Spleen (tissue), 11 donors: ENCODE results near the gene NXN. TPM values are rescaled to one million over a fixed set of nuclear protein-coding genes. Genes with fewer than 3 reads are reported as not detected.

ENCODE experiments used
- DNase-seq: peaks from one replicate; pipeline ENCODE4 v3.0.0-alpha.2; 2020
- H3K27ac ChIP-seq, 8 donors: fragments of 200-600 bp; sonication (generic) in 7 of 8; 1 replicate in 4 of 8; 2 replicates in 4 of 8; pipeline versions ENCODE4 v1.5.0 to v1.8.0; 2016 to 2021; ENCODE audit warnings: inconsistent platforms in 4 of 8, mild to moderate bottlenecking in 4 of 8, moderate library complexity in 1 of 8
- H3K27me3 ChIP-seq, 7 donors: fragments of 200-600 bp; sonication (generic) in 6 of 7; replicated peaks in 1 of 7; 1 replicate in 4 of 7; 2 replicates in 3 of 7; pipeline versions ENCODE4 v1.5.0 to v1.8.0; 2016 to 2021; ENCODE audit warnings: inconsistent platforms in 3 of 7, mild to moderate bottlenecking in 1 of 7
- H3K36me3 ChIP-seq, 6 donors: fragments of 200-600 bp; sonication (generic) in 5 of 6; 1 replicate in 4 of 6; 2 replicates in 2 of 6; pipeline versions ENCODE4 v1.5.0 to v1.8.0; 2016 to 2021; ENCODE audit warnings: inconsistent platforms in 2 of 6
- H3K4me1 ChIP-seq, 6 donors: fragments of 200-600 bp; sonication (generic) in 5 of 6; 1 replicate in 3 of 6; 2 replicates in 3 of 6; pipeline versions ENCODE4 v1.5.0 to v1.8.0; 2016 to 2021; ENCODE audit warnings: inconsistent platforms in 3 of 6
- H3K4me3 ChIP-seq, 8 donors: fragments of 200-600 bp; sonication (generic) in 7 of 8; 1 replicate in 4 of 8; 2 replicates in 4 of 8; pipeline versions ENCODE4 v1.5.0 to v1.8.0; 2016 to 2021; ENCODE audit warnings: inconsistent platforms in 4 of 8, mild to moderate bottlenecking in 4 of 8, moderate library complexity in 2 of 8
- H3K9me3 ChIP-seq, 8 donors: fragments of 200-600 bp; sonication (generic) in 7 of 8; 1 replicate in 4 of 8; 2 replicates in 4 of 8; pipeline versions ENCODE4 v1.5.0 to v1.8.0; 2016 to 2021; ENCODE audit warnings: inconsistent platforms in 4 of 8
- CTCF ChIP-seq, 11 experiments: fragments of 200-600 bp in 7 of 11; fragments of 450-650 bp in 4 of 11; sonication (generic) in 4 of 11; IDR thresholded peaks in 8 of 11; conservative IDR thresholded peaks in 3 of 11; 1 replicate in 7 of 11; 2 replicates in 4 of 11; pipeline versions ENCODE4 v1.4.0 to v1.8.0; 2016 to 2021; ENCODE audit warnings: antibody characterized with exemption in 11 of 11, inconsistent platforms in 4 of 11, mild to moderate bottlenecking in 1 of 11
- POLR2A ChIP-seq, 3 donors: fragments of 450-650 bp; IDR thresholded peaks; one replicate each; pipeline ENCODE4 v1.5.1; 2017; ENCODE audit warnings: antibody characterized with exemption in 3 of 3, mild to moderate bottlenecking in 1 of 3
- POLR2AphosphoS5 ChIP-seq, 3 donors: sonication (generic); formaldehyde crosslinking; IDR thresholded peaks; one replicate each; pipeline ENCODE4 v1.5.1; 2017; ENCODE audit warnings: antibody characterized with exemption in 3 of 3
- WGBS, 5 donors: extraction: QIAGEN DNeasy Blood & Tissue Kit in 3 of 5; methylation state at CpG; one replicate each; pipeline versions ENCODE4 v1.1.5 to v1.1.7; 2013 to 2018; 5-methylcytosine and 5-hydroxymethylcytosine counted together
- intact Hi-C: fragments of 100-400 bp; cut with DNase I; formaldehyde crosslinking; loops from one replicate; pipeline ENCODE4 v1.15.0; 2023; ENCODE audit warnings: low total_unique reads
- polyA plus RNA-seq, 3 donors: library from polyadenylated mRNA; stranded (reverse); fragments of 200-250 nt; gene quantifications; one replicate each; pipeline ENCODE4 v1.2.1, GENCODE V29; 2013
- total RNA-seq, 7 donors: library from RNA; depleted of rRNA in 3 of 7; stranded (reverse); fragments of >200 nt in 3 of 7; fragmentation: NEBNext Ultra II Directional in 4 of 7; extraction: Animal tissue kit (Norgen Biotek cat#: 25700) in 4 of 7; gene quantifications; one replicate each; pipeline versions ENCODE4 v1.1.0 to v1.2.1, GENCODE V29; 2016 to 2021
- donor health status: healthy with polysubstance abuse.
- donor health status: DM: no; HTN: no; CAD: no; lungs with moderate emphysema.
- donor health status: DM: no; HTN: no; CAD: no.
- donor health status: Bipolar disorder and iron deficiency.
- donor health status: healthy.
- donor health status: DM: no; HTN: no; CAD: no.
- donor health status: DM: yes; HTN: yes; CAD: no.

NXN gene
- total and polyA plus RNA-seq, 10 donors: 3.9 to 21.4 (median 10.3) TPM

- no peak for DNase-seq
- no peak for TF ChIP-seq POLR2A (IDR thresholded peaks at IDR 0.05)
- no peak for TF ChIP-seq POLR2AphosphoS5 (IDR thresholded peaks at IDR 0.05)
- TF ChIP-seq CTCF (IDR thresholded peaks at IDR 0.05 in 8 of 11, conservative IDR thresholded peaks at IDR 0.05 in 3 of 11): no peak
- intact Hi-C loops: no loop called here
- Histone ChIP-seq H3K36me3 (no peaks in the 10 kb centered on the region), H3K9me3 (no peaks in the 10 kb centered on the region), H3K27me3 (peaks cover 0 to 28% (median 0%) of the 10 kb centered on the region in 7 donors), H3K4me3 (no peak overlapping the region), H3K27ac (no peak overlapping the region), H3K4me1 (peaks cover 0 to 5% (median 0%) of the 10 kb centered on the region in 6 donors)
- WGBS, 5 donors: 85 to 94% (median 90%) methylated on average over 9 of the region's 9 CpGs
Measured at GRCh38 chr17:861364-861763, 118.2 kb downstream of the NXN start.

- Histone ChIP-seq H3K4me3 (no peak overlapping the region), H3K4me1 (peaks cover 0 to 5% (median 0%) of the 10 kb centered on the region in 6 donors), H3K27me3 (peaks cover 0 to 28% (median 0%) of the 10 kb centered on the region in 7 donors), H3K36me3 (no peaks in the 10 kb centered on the region), H3K9me3 (no peaks in the 10 kb centered on the region), H3K27ac (no peak overlapping the region)
- TF ChIP-seq CTCF (IDR thresholded peaks at IDR 0.05 in 8 of 11, conservative IDR thresholded peaks at IDR 0.05 in 3 of 11) (no peak), POLR2A (IDR thresholded peaks at IDR 0.05) (no peak), POLR2AphosphoS5 (IDR thresholded peaks at IDR 0.05) (no peak)
- WGBS, 5 donors: 85 to 95% (median 92%) methylated on average over 5 of the region's 5 CpGs
- intact Hi-C loops: no loop called here
- no peak for DNase-seq
Measured at GRCh38 chr17:860805-861204, 118.8 kb downstream of the NXN start.

GRCh38 chr17:859824-860195, 119.8 kb downstream of the NXN start:
- Histone ChIP-seq H3K27me3 (peaks cover 0 to 23% (median 0%) of the 10 kb centered on the region in 7 donors), H3K27ac (peak overlapping the region in 7 of 8 donors; percentile 41 to 66 (median 60)), H3K4me3 (no peak overlapping the region), H3K4me1 (peaks cover 0 to 5% (median 0%) of the 10 kb centered on the region in 6 donors), H3K9me3 (no peaks in the 10 kb centered on the region), H3K36me3 (no peaks in the 10 kb centered on the region)
- intact Hi-C loops: no loop called here
- WGBS, 5 donors: 63 to 76% (median 71%) methylated on average over 4 of the region's 4 CpGs
- TF ChIP-seq POLR2A (IDR thresholded peaks at IDR 0.05) (no peak), CTCF (IDR thresholded peaks at IDR 0.05 in 8 of 11, conservative IDR thresholded peaks at IDR 0.05 in 3 of 11) (no peak), POLR2AphosphoS5 (IDR thresholded peaks at IDR 0.05) (no peak)
- no peak for DNase-seq

- H3K4me1 ChIP-seq: peaks cover 0 to 5% (median 0%) of the 10 kb centered on the region in 6 donors
- no peaks in the 10 kb centered on the region for H3K36me3 ChIP-seq
- no peak overlapping the region for H3K4me3 ChIP-seq
- DNase-seq: no peak
- intact Hi-C loops: no loop called here
- peaks cover 0 to 18% (median 0%) of the 10 kb centered on the region in 7 donors for H3K27me3 ChIP-seq
- TF ChIP-seq POLR2AphosphoS5 (IDR thresholded peaks at IDR 0.05) (no peak), POLR2A (IDR thresholded peaks at IDR 0.05) (no peak), CTCF (IDR thresholded peaks at IDR 0.05 in 8 of 11, conservative IDR thresholded peaks at IDR 0.05 in 3 of 11) (no peak)
- 61 to 77% (median 72%) methylated on average over 20 of the region's 20 CpGs for WGBS, 5 donors
- no peaks in the 10 kb centered on the region for H3K9me3 ChIP-seq
- peak overlapping the region in 7 of 8 donors; percentile 41 to 66 (median 60) for H3K27ac ChIP-seq
Measured at GRCh38 chr17:859061-859823, 120.3 kb downstream of the NXN start.
